Suprapubic skin (tissue), 4 donors: ENCODE measurements around the gene RNF41. TPM values are rescaled to one million over a fixed set of nuclear protein-coding genes. Genes with fewer than 3 reads are reported as not detected.

Source experiments
- DNase-seq, 2 donors: peaks; one replicate each; pipeline ENCODE4 v3.0.0-alpha.2; 2019; ENCODE audit warnings: low spot score in 2 of 2
- H3K27ac ChIP-seq: fragments of 200-600 bp; sonication (generic); one replicate; pipeline ENCODE4 v1.5.1; 2019
- H3K27me3 ChIP-seq: fragments of 200-600 bp; sonication (generic); one replicate; pipeline ENCODE4 v1.5.1; 2019
- H3K36me3 ChIP-seq: fragments of 200-600 bp; sonication (generic); one replicate; pipeline ENCODE4 v1.5.1; 2019
- H3K4me1 ChIP-seq: fragments of 200-600 bp; sonication (generic); one replicate; pipeline ENCODE4 v1.5.1; 2019
- H3K4me3 ChIP-seq: fragments of 200-600 bp; sonication (generic); one replicate; pipeline ENCODE4 v1.5.1; 2019; ENCODE audit warnings: mild to moderate bottlenecking
- H3K9me3 ChIP-seq: fragments of 200-600 bp; sonication (generic); one replicate; pipeline ENCODE4 v1.5.1; 2019
- CTCF ChIP-seq, 2 donors: fragments of 200-600 bp in 1 of 2; fragments of 450-650 bp in 1 of 2; sonication (generic) in 1 of 2; IDR thresholded peaks; one replicate each; pipeline ENCODE4 v1.5.1; 2016 to 2019; ENCODE audit warnings: antibody characterized with exemption in 2 of 2, mild to moderate bottlenecking in 1 of 2, moderate library complexity in 1 of 2
- EP300 ChIP-seq: sonication (generic); formaldehyde crosslinking; IDR thresholded peaks from one replicate; pipeline ENCODE4 v1.6.1; 2017; ENCODE audit warnings: antibody characterized with exemption
- POLR2A ChIP-seq, 2 donors: fragments of 450-650 bp; IDR thresholded peaks; one replicate each; pipeline ENCODE4 v1.6.1; 2017; ENCODE audit warnings: antibody characterized with exemption in 2 of 2, mild to moderate bottlenecking in 2 of 2, moderate library complexity in 2 of 2
- POLR2AphosphoS5 ChIP-seq, 3 donors: sonication (generic); formaldehyde crosslinking; IDR thresholded peaks; one replicate each; pipeline ENCODE4 v1.6.1; 2017; ENCODE audit warnings: antibody characterized with exemption in 3 of 3
- WGBS: methylation state at CpG from one replicate; pipeline ENCODE4 v1.1.5; 2018; 5-methylcytosine and 5-hydroxymethylcytosine counted together
- total RNA-seq, 4 donors: library from RNA; depleted of rRNA; stranded (reverse); fragments of >200 nt; gene quantifications; one replicate each; pipeline ENCODE4 v1.1.0, GENCODE V29; 2016

RNF41 gene
- total RNA-seq, 4 donors from 2014 or later = 28.4 to 60.6 (median 35.8) TPM

- DNase-seq = no peak
- peaks cover 5% of the 10 kb centered on the region for H3K36me3 ChIP-seq
- 4% methylated on average over 10 of the region's 10 CpGs for WGBS
These were observed 1.0 kb downstream of the RNF41 start for GRCh38 chr12:56220611-56221231.

GRCh38 chr12:56219840-56220239 lies 1.9 kb downstream of the RNF41 start:
- Histone ChIP-seq H3K27ac (no peak overlapping the region), H3K4me3 (peak overlapping the region; percentile 85), H3K4me1 (peaks cover 38% of the 10 kb centered on the region), H3K9me3 (no peaks in the 10 kb centered on the region), H3K27me3 (no peaks in the 10 kb centered on the region), H3K36me3 (peaks cover 11% of the 10 kb centered on the region)
- DNase-seq = no peak
- 95% methylated on average over 9 of the region's 9 CpGs for WGBS
- TF ChIP-seq POLR2A (IDR thresholded peaks at IDR 0.05) = no peak
- no peak for TF ChIP-seq EP300
- TF ChIP-seq POLR2AphosphoS5 (IDR thresholded peaks at IDR 0.05) = no peak
- no peak for TF ChIP-seq CTCF (IDR thresholded peaks at IDR 0.05)

More at GRCh38 chr12:56220611-56221231, 1.0 kb downstream of the RNF41 start:
- peak overlapping the region; percentile 85 for H3K4me3 ChIP-seq
- no peaks in the 10 kb centered on the region for H3K9me3 ChIP-seq
- H3K4me1 ChIP-seq = peaks cover 42% of the 10 kb centered on the region
- TF ChIP-seq POLR2AphosphoS5 (IDR thresholded peaks at IDR 0.05) (no peak), POLR2A (IDR thresholded peaks at IDR 0.05) (no peak), CTCF (IDR thresholded peaks at IDR 0.05) (no peak), EP300 (no peak)
- no peaks in the 10 kb centered on the region for H3K27me3 ChIP-seq
- peak overlapping the region; percentile 97 for H3K27ac ChIP-seq

GRCh38 chr12:56216461-56216860 lies 5.3 kb downstream of the RNF41 start:
- peaks cover 45% of the 10 kb centered on the region for H3K36me3 ChIP-seq
- H3K4me3 ChIP-seq = no peak overlapping the region
- no peak for DNase-seq
- WGBS = 92% methylated on average over 3 of the region's 3 CpGs
- peaks cover 18% of the 10 kb centered on the region for H3K4me1 ChIP-seq
- H3K9me3 ChIP-seq = no peaks in the 10 kb centered on the region
- H3K27ac ChIP-seq = no peak overlapping the region
- TF ChIP-seq POLR2A (IDR thresholded peaks at IDR 0.05) (no peak), EP300 (no peak), POLR2AphosphoS5 (IDR thresholded peaks at IDR 0.05) (no peak), CTCF (IDR thresholded peaks at IDR 0.05) (no peak)
- H3K27me3 ChIP-seq = no peaks in the 10 kb centered on the region

GRCh38 chr12:56213878-56214277 lies 7.8 kb downstream of the RNF41 start:
- Histone ChIP-seq H3K4me1 (no peaks in the 10 kb centered on the region), H3K9me3 (no peaks in the 10 kb centered on the region), H3K27me3 (no peaks in the 10 kb centered on the region), H3K36me3 (peaks cover 70% of the 10 kb centered on the region), H3K27ac (no peak overlapping the region), H3K4me3 (no peak overlapping the region)
- DNase-seq = no peak
- 95% methylated on average over 5 of the region's 5 CpGs for WGBS
- no peak for TF ChIP-seq POLR2A (IDR thresholded peaks at IDR 0.05)
- no peak for TF ChIP-seq CTCF (IDR thresholded peaks at IDR 0.05)
- TF ChIP-seq EP300 = no peak
- no peak for TF ChIP-seq POLR2AphosphoS5 (IDR thresholded peaks at IDR 0.05)

GRCh38 chr12:56212361-56212760 lies 9.4 kb downstream of the RNF41 start:
- H3K27me3 ChIP-seq = no peaks in the 10 kb centered on the region
- no peak overlapping the region for H3K4me3 ChIP-seq
- no peaks in the 10 kb centered on the region for H3K9me3 ChIP-seq
- H3K4me1 ChIP-seq = no peaks in the 10 kb centered on the region
- no peak overlapping the region for H3K27ac ChIP-seq
- no peak for TF ChIP-seq POLR2A (IDR thresholded peaks at IDR 0.05)
- TF ChIP-seq EP300 = no peak
- no peak for TF ChIP-seq POLR2AphosphoS5 (IDR thresholded peaks at IDR 0.05)
- TF ChIP-seq CTCF (IDR thresholded peaks at IDR 0.05) = no peak
- WGBS = 44% methylated on average over 1 of the region's 1 CpG
- DNase-seq = no peak
- peaks cover 86% of the 10 kb centered on the region for H3K36me3 ChIP-seq
